GM18517 (cell line): Measurements from ENCODE around the gene CD47.

Source experiments
- ATAC-seq: cut with Tn5 transposase; IDR thresholded peaks from one replicate; pipeline ENCODE4 v1.9.1; 2021; ENCODE audit warnings: mild to moderate bottlenecking, moderate library complexity; ENCODE audit not compliant: unreplicated experiment

Gene CD47

GRCh38 chr3:108090701-108091497 lies at the start of gene CD47:
Gene CD47, minus strand, starts transcription at chr3:108091031. Its CDS starts 123 bp downstream, at chr3:108090908.
- peak; percentile 55 for ATAC-seq

- ATAC-seq: no peak
Observed at GRCh38 chr3:108137460-108137814, 46.6 kb upstream of the CD47 start.

- ATAC-seq: no peak
Observed at GRCh38 chr3:108136561-108137459, 46.0 kb upstream of the CD47 start.

- ATAC-seq: peak; percentile 43
Observed at GRCh38 chr3:108134555-108134880, 43.7 kb upstream of the CD47 start.

- peak; percentile 46 for ATAC-seq
Observed at GRCh38 chr3:108133858-108134554, 43.2 kb upstream of the CD47 start.

- ATAC-seq: no peak
Observed at GRCh38 chr3:108133048-108133369, 42.2 kb upstream of the CD47 start.

- ATAC-seq: no peak
Observed at GRCh38 chr3:108131475-108132134, 40.8 kb upstream of the CD47 start.

- ATAC-seq: no peak
Observed at GRCh38 chr3:108130701-108131474, 40.1 kb upstream of the CD47 start.

GRCh38 chr3:108130236-108130635 lies 39.4 kb upstream of the CD47 start:
- no peak for ATAC-seq

- ATAC-seq: no peak
Observed at GRCh38 chr3:108127301-108127988, 36.6 kb upstream of the CD47 start.

GRCh38 chr3:108126348-108126747 lies 35.5 kb upstream of the CD47 start:
- no peak for ATAC-seq

GRCh38 chr3:108125550-108126071 lies 34.8 kb upstream of the CD47 start:
- ATAC-seq: peak; percentile 63

- no peak for ATAC-seq
Observed at GRCh38 chr3:108125153-108125543, 34.3 kb upstream of the CD47 start.

- peak; percentile 85 for ATAC-seq
Observed at GRCh38 chr3:108124337-108125152, 33.7 kb upstream of the CD47 start.

- no peak for ATAC-seq
Observed at GRCh38 chr3:108123326-108123725, 32.5 kb upstream of the CD47 start.

- no peak for ATAC-seq
Observed at GRCh38 chr3:108122276-108122675, 31.4 kb upstream of the CD47 start.

- no peak for ATAC-seq
Observed at GRCh38 chr3:108119398-108120104, 28.7 kb upstream of the CD47 start.
